IMR-90 (cell line): ENCODE measurements around the gene NDUFA1.

Source experiments
- BHLHE40 ChIP-seq: fragments of 150-350 bp; IDR thresholded peaks from 2 replicates; pipeline ENCODE4 v1.6.1; 2016; ENCODE audit warnings: mild to moderate bottlenecking, low read depth, low read length
- CEBPB ChIP-seq: IDR thresholded peaks from 2 replicates; pipeline ENCODE4 v1.6.1; 2012; ENCODE audit warnings: low read depth, low read length, improper control_type of control experiment
- CTCF ChIP-seq: conservative IDR thresholded peaks from 2 replicates; pipeline ENCODE4 v1.5.1; 2012; ENCODE audit warnings: mild to moderate bottlenecking, low read depth, low read length, improper control_type of control experiment
- FOS ChIP-seq: fragments of 150-350 bp; IDR thresholded peaks from 2 replicates; pipeline ENCODE4 v1.6.1; 2016; ENCODE audit warnings: low read depth, low read length
- MAFK ChIP-seq: IDR thresholded peaks from 2 replicates; pipeline ENCODE4 v1.6.1; 2012; ENCODE audit warnings: low read depth, low read length, improper control_type of control experiment
- MAZ ChIP-seq: IDR thresholded peaks from 2 replicates; pipeline ENCODE4 v1.6.1; 2012; ENCODE audit warnings: low read depth, mild to moderate bottlenecking, low read length, improper control_type of control experiment, moderate library complexity, borderline replicate concordance
- POLR2A ChIP-seq: IDR thresholded peaks from 2 replicates; pipeline ENCODE4 v1.6.1; 2012; ENCODE audit warnings: mild to moderate bottlenecking, low read depth, low read length
- RAD21 ChIP-seq: IDR thresholded peaks from 2 replicates; pipeline ENCODE4 v1.6.1; 2012; ENCODE audit warnings: low read length, improper control_type of control experiment
- RCOR1 ChIP-seq: IDR thresholded peaks from 2 replicates; pipeline ENCODE4 v1.6.1; 2012; ENCODE audit warnings: mild to moderate bottlenecking, low read length, improper control_type of control experiment; ENCODE audit not compliant: insufficient replicate concordance
- RFX5 ChIP-seq: IDR thresholded peaks from 2 replicates; pipeline ENCODE4 v1.8.0; 2012; ENCODE audit warnings: low read depth, mild to moderate bottlenecking, low read length, moderate library complexity
- SMC3 ChIP-seq: fragments of 150-350 bp; IDR thresholded peaks from 2 replicates; pipeline ENCODE4 v1.6.1; 2016; ENCODE audit warnings: low read depth, mild to moderate bottlenecking, antibody characterized with exemption, low read length, moderate library complexity
- TF ChIP-seq, protein P1 (sequence below): fragments of 150-350 bp; IDR thresholded peaks from 2 replicates; pipeline ENCODE4 v1.6.1; 2016; ENCODE audit warnings: low read depth, mild to moderate bottlenecking, low read length, moderate library complexity, borderline replicate concordance
- TF ChIP-seq, protein P2 (sequence below): fragments of 150-350 bp; IDR thresholded peaks from 2 replicates; pipeline ENCODE4 v1.6.1; 2017; ENCODE audit warnings: mild to moderate bottlenecking, antibody characterized with exemption, low read length, low read depth

DNA sequence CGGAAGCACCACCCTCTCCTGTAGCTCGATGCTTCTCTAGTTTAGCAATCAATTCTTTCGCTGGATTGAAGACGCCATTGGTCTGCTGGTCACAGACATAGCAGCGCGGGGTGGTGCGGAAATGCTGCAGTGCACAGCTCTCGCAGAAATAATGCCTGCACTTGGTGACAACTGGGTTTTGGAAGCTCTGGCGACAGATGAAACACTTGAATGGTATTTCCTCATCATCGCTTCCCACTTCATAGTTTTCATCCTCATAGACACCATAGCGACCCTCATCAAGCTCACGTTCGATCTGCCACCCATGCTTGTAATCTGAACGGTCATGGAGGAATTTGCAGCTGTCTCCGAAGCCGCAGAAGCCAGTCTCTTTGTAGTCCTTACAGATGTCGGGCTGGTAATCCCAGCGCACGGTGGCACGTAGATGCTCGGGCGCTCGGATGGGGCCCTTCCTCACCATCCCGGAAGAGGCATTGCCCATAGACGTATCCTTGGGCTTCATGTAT lies 953 bp upstream of the NDUFA1 start:
- TF ChIP-seq POLR2A, result no peak
- no peak for TF ChIP-seq CTCF
- no peak for TF ChIP-seq RFX5
- TF ChIP-seq CEBPB, result no peak; the same call in 1 of the 2 replicates
- TF ChIP-seq, protein P1, sequence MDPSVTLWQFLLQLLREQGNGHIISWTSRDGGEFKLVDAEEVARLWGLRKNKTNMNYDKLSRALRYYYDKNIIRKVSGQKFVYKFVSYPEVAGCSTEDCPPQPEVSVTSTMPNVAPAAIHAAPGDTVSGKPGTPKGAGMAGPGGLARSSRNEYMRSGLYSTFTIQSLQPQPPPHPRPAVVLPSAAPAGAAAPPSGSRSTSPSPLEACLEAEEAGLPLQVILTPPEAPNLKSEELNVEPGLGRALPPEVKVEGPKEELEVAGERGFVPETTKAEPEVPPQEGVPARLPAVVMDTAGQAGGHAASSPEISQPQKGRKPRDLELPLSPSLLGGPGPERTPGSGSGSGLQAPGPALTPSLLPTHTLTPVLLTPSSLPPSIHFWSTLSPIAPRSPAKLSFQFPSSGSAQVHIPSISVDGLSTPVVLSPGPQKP, result no peak
- no peak for TF ChIP-seq MAFK
- TF ChIP-seq, protein P2, sequence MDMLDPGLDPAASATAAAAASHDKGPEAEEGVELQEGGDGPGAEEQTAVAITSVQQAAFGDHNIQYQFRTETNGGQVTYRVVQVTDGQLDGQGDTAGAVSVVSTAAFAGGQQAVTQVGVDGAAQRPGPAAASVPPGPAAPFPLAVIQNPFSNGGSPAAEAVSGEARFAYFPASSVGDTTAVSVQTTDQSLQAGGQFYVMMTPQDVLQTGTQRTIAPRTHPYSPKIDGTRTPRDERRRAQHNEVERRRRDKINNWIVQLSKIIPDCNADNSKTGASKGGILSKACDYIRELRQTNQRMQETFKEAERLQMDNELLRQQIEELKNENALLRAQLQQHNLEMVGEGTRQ, result no peak
- TF ChIP-seq BHLHE40, result no peak
- no peak for TF ChIP-seq SMC3
- no peak for TF ChIP-seq RAD21
- no peak for TF ChIP-seq FOS
- TF ChIP-seq RCOR1, result no peak
- TF ChIP-seq MAZ, result no peak
